DOHH2 (cell line): ENCODE data around the gene CXCL13.
"Not testable (repeated sequence)": the region's sequence is repeated elsewhere in the genome, so short reads cannot be mapped to it uniquely, and the experiment has no call there.

Experiments
- H3F3A ChIP-seq: fragments of 200-600 bp; sonication (generic), shearing (Covaris generic); 2 replicates; pipeline ENCODE4 v1.6.0; 2016; ENCODE audit warnings: antibody characterized with exemption, mild to moderate bottlenecking; ENCODE audit not compliant: control insufficient read depth, insufficient read depth
- H3K27ac ChIP-seq: fragments of 200-600 bp; sonication (generic); 2 replicates; pipeline ENCODE4 v1.5.1; 2014; ENCODE audit warnings: low read depth, mild to moderate bottlenecking, low read length, moderate library complexity
- H3K27me3 ChIP-seq: fragments of 200-600 bp; sonication (generic); 2 replicates; pipeline ENCODE4 v1.6.1; 2014; ENCODE audit warnings: mild to moderate bottlenecking, low read length, mixed read lengths; ENCODE audit not compliant: control insufficient read depth
- H3K36me3 ChIP-seq: fragments of 200-600 bp; sonication (generic); 2 replicates; pipeline ENCODE4 v1.6.1; 2014; ENCODE audit warnings: mild to moderate bottlenecking, low read length, moderate library complexity, mixed read lengths; ENCODE audit not compliant: control insufficient read depth
- H3K4me1 ChIP-seq: fragments of 200-600 bp; sonication (generic); 2 replicates; pipeline ENCODE4 v1.6.1; 2014; ENCODE audit warnings: mild to moderate bottlenecking, low read length, mixed read lengths; ENCODE audit not compliant: control insufficient read depth
- H3K4me2 ChIP-seq: fragments of 200-600 bp; sonication (generic); 2 replicates; pipeline ENCODE4 v1.6.0; 2014; ENCODE audit warnings: mild to moderate bottlenecking, low read length, moderate library complexity
- H3K4me3 ChIP-seq: fragments of 200-600 bp; sonication (generic); 2 replicates; pipeline ENCODE4 v1.5.1; 2014; ENCODE audit warnings: mild to moderate bottlenecking, low read length, mixed read lengths
- H3K79me2 ChIP-seq: fragments of 200-600 bp; sonication (generic); 2 replicates; pipeline ENCODE4 v1.6.1; 2014; ENCODE audit warnings: mild to moderate bottlenecking, low read length, mixed read lengths; ENCODE audit not compliant: control insufficient read depth
- H3K9me2 ChIP-seq: fragments of 200-600 bp; sonication (generic); replicated peaks from 2 replicates; pipeline ENCODE4 v1.6.1; 2014; ENCODE audit warnings: mild to moderate bottlenecking, low read length, mixed read lengths; ENCODE audit not compliant: control insufficient read depth
- H3K9me3 ChIP-seq: fragments of 200-600 bp; sonication (generic); 2 replicates; pipeline ENCODE4 v1.6.1; 2014; ENCODE audit warnings: antibody characterized with exemption, low read length, mixed read lengths; ENCODE audit not compliant: control insufficient read depth, insufficient read depth
- H4K20me1 ChIP-seq: fragments of 200-600 bp; sonication (generic); 2 replicates; pipeline ENCODE4 v1.6.0; 2014; ENCODE audit warnings: low read depth, mild to moderate bottlenecking, antibody characterized with exemption, low read length, moderate library complexity; ENCODE audit not compliant: control insufficient read depth, insufficient read depth
- EZH2phosphoT487 ChIP-seq: fragments of 200-600 bp; sonication (generic); IDR thresholded peaks from 2 replicates; pipeline ENCODE4 v1.6.1; 2017; ENCODE audit warnings: borderline replicate concordance, mild to moderate bottlenecking, antibody characterized with exemption, low read length, moderate library complexity, mixed read lengths
- TF ChIP-seq, protein P1 (sequence below): fragments of 200-600 bp; sonication (generic); IDR thresholded peaks from one replicate; pipeline ENCODE4 v1.5.1; 2014; ENCODE audit warnings: antibody characterized with exemption, mild to moderate bottlenecking, low read depth, low read length; ENCODE audit not compliant: poor library complexity, severe bottlenecking

Gene CXCL13

DNA sequence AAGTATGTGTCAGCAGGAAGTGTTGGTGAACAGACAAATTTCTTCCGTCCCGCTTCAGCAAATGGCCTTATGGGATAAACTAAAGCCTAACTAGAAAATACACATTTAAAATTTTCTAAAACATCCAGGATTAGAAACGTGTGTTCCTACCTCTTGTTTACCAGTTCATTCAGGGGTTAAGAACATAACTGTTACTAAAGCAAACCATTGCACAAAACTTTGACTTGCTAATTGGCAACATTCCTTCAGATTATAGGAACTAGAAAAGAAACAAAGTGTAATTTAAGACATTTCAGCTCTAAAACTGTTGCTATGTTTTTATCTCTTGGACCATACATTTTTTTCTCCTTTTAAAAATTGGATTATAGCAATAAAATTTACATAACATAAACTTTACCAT, 39.5 kb upstream of the CXCL13 start:
- Histone ChIP-seq H3F3A (no peaks in the 10 kb centered on the region), H4K20me1 (no peaks in the 10 kb centered on the region), H3K36me3 (no peaks in the 10 kb centered on the region), H3K27me3 (no peaks in the 10 kb centered on the region), H3K4me1 (no peaks in the 10 kb centered on the region), H3K79me2 (no peaks in the 10 kb centered on the region), H3K27ac (no peak overlapping the region), H3K4me3 (no peak overlapping the region), H3K4me2 (no peak overlapping the region), H3K9me3 (no peaks in the 10 kb centered on the region; the same call in 1 of the 2 replicates), H3K9me2 (no peaks in the 10 kb centered on the region)
- TF ChIP-seq, protein P1, sequence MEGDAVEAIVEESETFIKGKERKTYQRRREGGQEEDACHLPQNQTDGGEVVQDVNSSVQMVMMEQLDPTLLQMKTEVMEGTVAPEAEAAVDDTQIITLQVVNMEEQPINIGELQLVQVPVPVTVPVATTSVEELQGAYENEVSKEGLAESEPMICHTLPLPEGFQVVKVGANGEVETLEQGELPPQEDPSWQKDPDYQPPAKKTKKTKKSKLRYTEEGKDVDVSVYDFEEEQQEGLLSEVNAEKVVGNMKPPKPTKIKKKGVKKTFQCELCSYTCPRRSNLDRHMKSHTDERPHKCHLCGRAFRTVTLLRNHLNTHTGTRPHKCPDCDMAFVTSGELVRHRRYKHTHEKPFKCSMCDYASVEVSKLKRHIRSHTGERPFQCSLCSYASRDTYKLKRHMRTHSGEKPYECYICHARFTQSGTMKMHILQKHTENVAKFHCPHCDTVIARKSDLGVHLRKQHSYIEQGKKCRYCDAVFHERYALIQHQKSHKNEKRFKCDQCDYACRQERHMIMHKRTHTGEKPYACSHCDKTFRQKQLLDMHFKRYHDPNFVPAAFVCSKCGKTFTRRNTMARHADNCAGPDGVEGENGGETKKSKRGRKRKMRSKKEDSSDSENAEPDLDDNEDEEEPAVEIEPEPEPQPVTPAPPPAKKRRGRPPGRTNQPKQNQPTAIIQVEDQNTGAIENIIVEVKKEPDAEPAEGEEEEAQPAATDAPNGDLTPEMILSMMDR, result no peak
- TF ChIP-seq EZH2phosphoT487, result no peak

DNA sequence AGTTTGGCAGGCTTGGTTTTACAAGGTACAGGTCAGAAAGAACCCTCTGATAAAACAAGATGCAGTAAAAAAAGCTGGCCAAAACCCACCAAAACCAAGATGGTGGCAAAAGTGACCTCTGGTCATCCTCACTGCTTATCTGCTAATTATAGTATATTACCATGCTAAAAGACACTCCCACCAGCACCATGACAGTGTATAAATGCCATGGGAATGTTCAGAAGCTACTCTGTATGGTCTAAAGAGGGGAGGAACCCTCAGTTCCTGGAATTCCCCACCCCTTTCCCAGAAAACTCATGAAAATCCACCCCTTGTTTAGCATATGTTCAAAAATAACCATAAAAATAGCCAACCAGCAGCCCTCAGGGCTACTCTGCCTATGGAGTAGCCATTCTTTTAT, 38.1 kb upstream of the CXCL13 start:
- Histone ChIP-seq H3K4me2 (no peak overlapping the region), H3K4me3 (no peak overlapping the region), H3K9me2 (no peaks in the 10 kb centered on the region), H4K20me1 (no peaks in the 10 kb centered on the region), H3K36me3 (no peaks in the 10 kb centered on the region), H3K4me1 (no peaks in the 10 kb centered on the region), H3F3A (no peaks in the 10 kb centered on the region), H3K27me3 (no peaks in the 10 kb centered on the region), H3K27ac (no peak overlapping the region), H3K9me3 (no peaks in the 10 kb centered on the region; the same call in 1 of the 2 replicates), H3K79me2 (no peaks in the 10 kb centered on the region)
- TF ChIP-seq EZH2phosphoT487, result no peak
- TF ChIP-seq, protein P1, result no peak

DNA sequence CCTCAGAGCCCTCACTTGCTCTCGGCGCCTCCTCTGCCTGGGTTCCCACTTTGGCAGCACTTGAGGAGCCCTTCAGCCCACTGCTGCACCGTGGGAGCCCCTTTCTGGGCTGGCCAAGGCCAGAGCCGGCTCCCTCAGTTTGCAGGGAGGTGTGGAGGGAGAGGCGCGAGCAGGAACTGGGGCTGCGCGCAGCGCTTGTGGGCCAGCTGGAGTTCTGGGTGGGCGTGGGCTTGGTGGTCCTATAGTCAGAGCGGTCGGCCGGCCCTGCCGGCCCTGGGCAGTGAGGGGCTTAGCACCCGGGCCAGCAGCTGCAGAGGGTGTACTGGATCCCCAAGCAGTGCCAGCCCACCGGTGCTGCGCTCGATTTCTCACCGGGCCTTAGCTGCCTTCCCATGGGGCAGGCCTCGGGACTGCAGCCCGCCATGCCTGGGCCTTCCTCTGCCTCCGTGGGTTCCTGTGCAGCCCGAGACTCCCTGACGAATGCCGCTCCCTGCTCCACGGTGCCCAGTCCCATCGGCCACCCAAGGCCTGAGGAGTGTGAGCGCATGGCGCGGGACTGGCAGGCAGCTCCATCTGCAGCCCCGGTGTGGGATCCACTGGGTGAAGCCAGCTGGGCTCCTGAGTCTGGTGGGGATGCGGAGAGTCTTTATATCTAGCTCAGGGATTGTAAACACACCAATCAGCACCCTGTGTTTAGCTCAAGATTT, 35.0 kb upstream of the CXCL13 start:
- H3K4me2 ChIP-seq, H3K9me2 ChIP-seq, H4K20me1 ChIP-seq, H3K4me3 ChIP-seq, H3K79me2 ChIP-seq, H3K4me1 ChIP-seq, H3K27me3 ChIP-seq, H3F3A ChIP-seq, H3K27ac ChIP-seq, H3K36me3 ChIP-seq, H3K9me3 ChIP-seq: not testable (repeated sequence)

- Histone ChIP-seq H3F3A (no peaks in the 10 kb centered on the region), H3K27ac (no peak overlapping the region), H3K4me2 (no peak overlapping the region), H3K36me3 (no peaks in the 10 kb centered on the region), H3K4me3 (no peak overlapping the region), H3K4me1 (no peaks in the 10 kb centered on the region), H3K79me2 (no peaks in the 10 kb centered on the region), H3K9me3 (no peaks in the 10 kb centered on the region), H3K9me2 (no peaks in the 10 kb centered on the region), H4K20me1 (no peaks in the 10 kb centered on the region), H3K27me3 (no peaks in the 10 kb centered on the region)
- TF ChIP-seq, protein P1, result no peak
- no peak for TF ChIP-seq EZH2phosphoT487
Measured at GRCh38 chr4:77576351-77576750, 29.3 kb upstream of the CXCL13 start.
